Activated B cell treated with CpG ODN at 0.5 μM for 24 hours (primary cell): ENCODE measurements around the gene DGCR8. TPM values are rescaled to one million over a fixed set of nuclear protein-coding genes. Genes with fewer than 3 reads are reported as not detected.

Experiments used
- ATAC-seq: fragments of 200-7000 bp; cut with Tn5 transposase; one replicate; pipeline ENCODE4 v1.10.0; 2021; ENCODE audit warnings: low read depth, mild to moderate bottlenecking, moderate library complexity
- CTCF ChIA-PET: fragments of 350-600 bp; sonication (Branson Sonifier 250); formaldehyde crosslinking; loops from one replicate; lab custom pipeline; 2021; ENCODE audit warnings: antibody characterized with exemption; lab: Charles Lee
- POLR2A ChIA-PET: fragments of 350-600 bp; sonication (Branson Sonifier 250); formaldehyde crosslinking; loops from one replicate; lab custom pipeline; 2021; ENCODE audit warnings: antibody characterized with exemption; lab: Charles Lee
- DNase-seq: peaks from one replicate; pipeline ENCODE4 v3.0.0; 2022
- H3K27ac Mint-ChIP-seq: one replicate; pipeline ENCODE4 v1.8.0; 2020; ENCODE audit warnings: mixed read lengths
- H3K27me3 Mint-ChIP-seq: one replicate; pipeline ENCODE4 v1.8.0; 2021; ENCODE audit warnings: mixed read lengths
- H3K36me3 Mint-ChIP-seq: one replicate; pipeline ENCODE4 v1.8.0; 2021; ENCODE audit warnings: low read depth, mixed read lengths
- H3K4me1 Mint-ChIP-seq: one replicate; pipeline ENCODE4 v1.8.0; 2021; ENCODE audit warnings: mixed read lengths
- H3K4me3 Mint-ChIP-seq: one replicate; pipeline ENCODE4 v1.8.0; 2020; ENCODE audit warnings: mild to moderate bottlenecking, mixed read lengths
- H3K9me3 Mint-ChIP-seq: one replicate; pipeline ENCODE4 v1.8.0; 2020; ENCODE audit warnings: mixed read lengths
- intact Hi-C: fragments of 100-400 bp; cut with micrococcal nuclease; formaldehyde crosslinking; loops from one replicate; pipeline ENCODE4 v1.15.1; 2024
- total RNA-seq: library from RNA; stranded (reverse); gene quantifications from 2 replicates; pipeline ENCODE4 v1.2.3, GENCODE V29; 2022
- TF ChIP-seq, protein P1 (sequence below): fragments of 200-600 bp; IDR thresholded peaks from one replicate; pipeline ENCODE4 v1.8.0; 2022; ENCODE audit warnings: antibody characterized with exemption, mild to moderate bottlenecking

Gene DGCR8
- total RNA-seq, 1 donor from 2014 or later: 35.5 TPM

DNA sequence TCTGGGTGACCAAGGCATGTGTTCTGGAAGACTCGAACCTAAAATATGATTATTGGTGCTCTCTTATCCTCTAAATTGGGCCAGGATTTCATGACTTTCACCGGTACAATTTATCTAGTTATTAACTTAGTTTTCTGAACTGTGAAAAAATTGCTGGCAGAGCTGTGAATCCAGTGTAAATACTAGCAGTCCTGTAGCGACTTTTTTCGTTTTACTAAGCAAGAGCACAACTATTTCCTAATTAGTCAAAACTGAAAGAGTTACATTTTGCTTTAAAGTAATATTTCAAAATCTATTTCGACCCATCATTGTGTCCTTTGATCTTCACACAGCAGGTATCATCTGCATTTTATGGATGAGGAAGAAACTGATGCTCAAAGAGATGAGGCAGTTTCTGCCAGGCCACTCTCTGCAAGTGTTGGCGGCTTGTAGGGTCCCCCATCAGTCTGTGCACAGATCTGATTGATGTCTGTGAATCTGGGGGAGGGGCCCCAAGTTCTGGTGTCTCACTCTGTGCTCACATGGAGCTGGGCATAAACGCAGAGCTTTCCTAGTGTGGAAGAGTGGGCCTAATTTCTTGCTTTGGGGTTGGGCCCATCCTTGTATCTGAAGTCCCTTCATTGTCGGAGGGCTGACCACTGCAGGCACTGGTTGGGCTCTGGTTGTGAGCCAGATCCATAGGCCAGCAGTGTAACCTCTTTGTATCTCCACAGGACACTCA lies 38.4 kb downstream of the DGCR8 start:
- Mint-ChIP-seq H3K4me1 (peaks cover 46% of the 10 kb centered on the region), H3K36me3 (peaks cover 58% of the 10 kb centered on the region), H3K27ac (peak overlapping the region; percentile 70), H3K4me3 (peak overlapping the region; percentile 85), H3K27me3 (no peaks in the 10 kb centered on the region), H3K9me3 (no peaks in the 10 kb centered on the region)
- ChIA-PET POLR2A (interaction anchor here (1.3 to 2.5 kb wide), 6 partner anchors 8 to 345 kb away, joined by 3 to 8 read pairs (median 5); partner anchors contain the start of genes TANGO2 and ZDHHC8), CTCF (no interaction called here)
- intact Hi-C loops: loop anchor here (5.0 kb wide), 2 partner anchors 81 to 389 kb away; partner anchors contain the start of gene MED15
- no peak for DNase-seq
- no peak for ATAC-seq
- TF ChIP-seq, protein P1, sequence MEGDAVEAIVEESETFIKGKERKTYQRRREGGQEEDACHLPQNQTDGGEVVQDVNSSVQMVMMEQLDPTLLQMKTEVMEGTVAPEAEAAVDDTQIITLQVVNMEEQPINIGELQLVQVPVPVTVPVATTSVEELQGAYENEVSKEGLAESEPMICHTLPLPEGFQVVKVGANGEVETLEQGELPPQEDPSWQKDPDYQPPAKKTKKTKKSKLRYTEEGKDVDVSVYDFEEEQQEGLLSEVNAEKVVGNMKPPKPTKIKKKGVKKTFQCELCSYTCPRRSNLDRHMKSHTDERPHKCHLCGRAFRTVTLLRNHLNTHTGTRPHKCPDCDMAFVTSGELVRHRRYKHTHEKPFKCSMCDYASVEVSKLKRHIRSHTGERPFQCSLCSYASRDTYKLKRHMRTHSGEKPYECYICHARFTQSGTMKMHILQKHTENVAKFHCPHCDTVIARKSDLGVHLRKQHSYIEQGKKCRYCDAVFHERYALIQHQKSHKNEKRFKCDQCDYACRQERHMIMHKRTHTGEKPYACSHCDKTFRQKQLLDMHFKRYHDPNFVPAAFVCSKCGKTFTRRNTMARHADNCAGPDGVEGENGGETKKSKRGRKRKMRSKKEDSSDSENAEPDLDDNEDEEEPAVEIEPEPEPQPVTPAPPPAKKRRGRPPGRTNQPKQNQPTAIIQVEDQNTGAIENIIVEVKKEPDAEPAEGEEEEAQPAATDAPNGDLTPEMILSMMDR: no peak

DNA sequence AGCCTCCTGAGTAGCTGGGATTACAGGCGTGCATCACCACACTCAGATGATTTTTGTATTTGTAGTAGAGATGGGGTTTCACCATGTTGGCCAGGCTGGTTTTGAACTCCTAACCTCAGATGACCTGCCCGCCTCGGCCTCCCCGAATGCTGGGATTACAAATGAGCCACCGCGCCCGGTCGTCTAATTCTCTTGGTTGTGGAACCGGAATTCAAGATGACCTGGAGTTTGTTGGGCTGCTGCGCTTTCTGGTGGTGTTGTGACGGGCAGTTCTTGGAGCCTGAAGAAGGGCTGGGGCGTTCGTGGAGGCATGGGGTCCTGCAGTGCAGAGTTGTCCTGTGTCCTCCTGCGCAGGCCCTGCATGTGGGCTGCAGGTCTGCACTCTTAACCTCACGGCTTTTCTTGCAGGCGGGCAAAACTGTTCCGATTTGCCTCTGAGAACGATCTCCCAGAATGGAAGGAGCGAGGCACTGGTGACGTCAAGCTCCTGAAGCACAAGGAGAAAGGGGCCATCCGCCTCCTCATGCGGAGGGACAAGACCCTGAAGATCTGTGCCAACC lies 41.9 kb downstream of the DGCR8 start:
- intact Hi-C loops: no loop called here
- ChIA-PET POLR2A (no interaction called here), CTCF (no interaction called here)
- H3K27ac Mint-ChIP-seq: no peak overlapping the region
- H3K4me1 Mint-ChIP-seq: peaks cover 35% of the 10 kb centered on the region
- H3K9me3 Mint-ChIP-seq: no peaks in the 10 kb centered on the region
- H3K4me3 Mint-ChIP-seq: no peak overlapping the region
- no peaks in the 10 kb centered on the region for H3K27me3 Mint-ChIP-seq
- H3K36me3 Mint-ChIP-seq: peaks cover 70% of the 10 kb centered on the region
- DNase-seq (no peak), ATAC-seq (no peak)
- TF ChIP-seq, protein P1: no peak

DNA sequence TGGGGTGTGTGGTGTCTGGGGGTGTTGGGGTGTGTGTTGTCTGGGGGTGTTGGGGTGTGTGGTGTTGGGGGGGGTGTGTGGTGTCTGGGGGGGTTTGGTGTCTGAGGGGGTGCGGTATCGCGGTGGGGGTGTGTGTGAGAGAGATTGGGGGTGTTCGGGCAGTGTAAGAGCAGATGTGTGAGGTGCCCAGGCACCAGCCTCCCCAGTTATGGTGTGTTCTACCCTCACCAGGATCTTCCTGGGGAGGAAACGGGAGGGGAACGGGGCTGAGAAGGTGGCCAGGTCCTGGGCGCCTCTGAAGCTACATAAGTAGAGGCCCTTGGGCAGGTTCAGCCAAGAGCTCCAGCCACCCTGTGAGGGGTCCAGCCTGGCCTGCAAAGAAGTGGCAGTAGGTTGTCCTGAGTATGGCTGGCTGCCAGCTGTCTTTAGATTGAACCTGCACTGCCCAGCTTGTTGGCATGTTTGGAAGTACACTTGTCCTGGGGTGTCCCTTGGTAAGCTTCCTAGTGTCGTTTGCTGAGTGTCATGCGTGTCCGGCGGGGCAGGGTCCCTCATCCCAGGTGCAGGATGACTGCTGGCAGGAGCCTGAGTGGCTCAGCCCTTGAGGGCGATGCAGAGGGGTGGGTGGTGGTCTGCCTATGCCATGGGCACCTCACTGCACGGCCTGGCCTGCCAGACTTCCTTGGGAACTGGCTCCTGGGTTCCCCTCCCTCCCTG lies 43.5 kb downstream of the DGCR8 start:
- Mint-ChIP-seq H3K4me3 (no peak overlapping the region), H3K9me3 (no peaks in the 10 kb centered on the region), H3K4me1 (peaks cover 28% of the 10 kb centered on the region), H3K36me3 (peaks cover 80% of the 10 kb centered on the region), H3K27ac (no peak overlapping the region), H3K27me3 (no peaks in the 10 kb centered on the region)
- TF ChIP-seq, protein P1: no peak
- DNase-seq (no peak), ATAC-seq (no peak)
- ChIA-PET CTCF (no interaction called here), POLR2A (no interaction called here)
- intact Hi-C loops: no loop called here

DNA sequence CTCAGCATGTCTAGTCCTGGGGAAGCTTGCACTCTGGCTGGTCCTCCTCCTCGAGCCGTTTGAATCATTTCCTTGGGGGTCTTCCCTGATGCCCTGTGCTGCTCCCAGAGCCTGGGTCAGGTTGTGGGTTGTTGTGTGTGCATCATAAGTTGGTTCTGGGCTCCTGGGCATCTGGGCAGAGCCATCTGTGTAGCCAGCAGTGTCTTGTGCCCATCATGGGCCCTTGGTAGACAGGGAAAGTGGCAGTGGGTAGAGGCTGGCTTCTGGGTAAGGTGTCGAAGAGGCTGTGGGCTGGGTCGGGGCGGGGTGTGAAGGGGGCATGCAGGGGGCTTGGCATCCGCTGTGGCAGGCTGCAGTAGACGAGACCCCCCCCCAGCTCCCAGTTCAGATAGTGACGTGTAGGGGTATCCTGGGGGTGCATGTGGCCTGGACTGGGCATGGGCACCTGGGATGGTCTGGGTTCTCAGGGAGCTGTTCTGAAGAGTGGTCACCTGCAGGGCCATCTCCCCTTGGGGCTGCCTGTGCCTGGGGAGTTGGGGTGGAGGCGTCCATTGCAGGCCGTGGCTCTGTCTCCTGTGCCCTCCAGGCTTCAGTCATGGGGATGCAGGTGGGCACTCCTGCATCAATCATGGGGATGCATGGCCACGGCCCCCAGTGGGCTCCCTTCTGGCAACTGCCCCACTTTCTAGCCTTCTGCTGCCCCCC lies 44.2 kb downstream of the DGCR8 start:
- ATAC-seq: no peak
- H3K4me1 Mint-ChIP-seq: peaks cover 22% of the 10 kb centered on the region
- POLR2A ChIA-PET: no interaction called here

More for the DNA sequence above, 44.2 kb downstream of the DGCR8 start:
- TF ChIP-seq, protein P1: no peak
- Mint-ChIP-seq H3K4me3 (no peak overlapping the region), H3K9me3 (no peaks in the 10 kb centered on the region), H3K27me3 (no peaks in the 10 kb centered on the region), H3K36me3 (peaks cover 76% of the 10 kb centered on the region), H3K27ac (no peak overlapping the region)
- no peak for DNase-seq
- intact Hi-C loops: no loop called here
- CTCF ChIA-PET: no interaction called here
